CD14-positive monocyte (primary cell): ENCODE data around the gene C5. TPM values are rescaled to one million over a fixed set of nuclear protein-coding genes. Genes with fewer than 3 reads are reported as not detected.

Experiments used
- DNase-seq, 3 donors: peaks; one replicate each; pipeline ENCODE4 v3.0.0-alpha.2; 2011 to 2022
- H2AFZ ChIP-seq: 2 replicates; pipeline ENCODE4 v1.6.0; 2012; ENCODE audit warnings: mild to moderate bottlenecking, low read depth, low read length, inconsistent platforms; ENCODE audit not compliant: insufficient read depth, poor library complexity, severe bottlenecking
- H3K27ac ChIP-seq, 2 donors: 1 replicate in 1 of 2; 2 replicates in 1 of 2; pipeline ENCODE4 v1.5.1; 2012 to 2013; ENCODE audit warnings: low read length in 2 of 2, control low read depth in 1 of 2, inconsistent platforms in 1 of 2, low read depth in 1 of 2, mild to moderate bottlenecking in 1 of 2
- H3K27me3 ChIP-seq, 2 donors: one replicate each; pipeline versions ENCODE4 v1.6.0 to v1.6.1; 2011 to 2013; ENCODE audit warnings: low read length in 2 of 2; ENCODE audit not compliant: control insufficient read depth in 2 of 2, insufficient read depth in 2 of 2
- H3K36me3 ChIP-seq, 2 donors: replicated peaks in 1 of 2; 1 replicate in 1 of 2; 2 replicates in 1 of 2; pipeline versions ENCODE4 v1.5.1 to v1.6.1; 2012 to 2013; ENCODE audit warnings: low read length in 2 of 2, control low read depth in 1 of 2, inconsistent platforms in 1 of 2, mild to moderate bottlenecking in 1 of 2; ENCODE audit not compliant: insufficient read depth in 2 of 2, control insufficient read depth in 1 of 2
- H3K4me1 ChIP-seq, 2 donors: 1 replicate in 1 of 2; 2 replicates in 1 of 2; pipeline versions ENCODE4 v1.5.1 to v1.6.1; 2012 to 2013; ENCODE audit warnings: low read length in 2 of 2, control low read depth in 1 of 2, inconsistent platforms in 1 of 2, mild to moderate bottlenecking in 1 of 2, moderate library complexity in 1 of 2; ENCODE audit not compliant: insufficient read depth in 2 of 2, control insufficient read depth in 1 of 2
- H3K4me2 ChIP-seq: replicated peaks from 2 replicates; pipeline ENCODE3; 2012; ENCODE audit warnings: low read length, moderate library complexity, mild to moderate bottlenecking; ENCODE audit not compliant: poor library complexity, severe bottlenecking; ENCODE audit errors: extremely low read depth
- H3K4me3 ChIP-seq, 3 experiments: fragments of 200-600 bp in 1 of 3; sonication (generic) in 1 of 3; replicated peaks in 1 of 3; 1 replicate in 2 of 3; 2 replicates in 1 of 3; pipeline ENCODE4 v1.5.1; 2011 to 2013; ENCODE audit warnings: low read length in 3 of 3, mild to moderate bottlenecking in 3 of 3, control low read depth in 2 of 3, low read depth in 2 of 3, inconsistent platforms in 1 of 3, moderate library complexity in 1 of 3
- H3K79me2 ChIP-seq: 2 replicates; pipeline ENCODE4 v1.6.0; 2012; ENCODE audit warnings: mild to moderate bottlenecking, control low read depth, inconsistent platforms, low read length, moderate library complexity; ENCODE audit not compliant: insufficient read depth
- H3K9ac ChIP-seq: 2 replicates; pipeline ENCODE4 v1.6.0; 2017; ENCODE audit warnings: low read length, mild to moderate bottlenecking; ENCODE audit not compliant: insufficient read depth, poor library complexity, severe bottlenecking
- H3K9me3 ChIP-seq, 2 donors: replicated peaks in 1 of 2; 1 replicate in 1 of 2; 2 replicates in 1 of 2; pipeline versions ENCODE4 v1.5.1 to v1.6.1; 2012 to 2013; ENCODE audit warnings: low read length in 2 of 2, control low read depth in 1 of 2; ENCODE audit not compliant: control insufficient read depth in 1 of 2, insufficient read depth in 1 of 2
- H4K20me1 ChIP-seq: 2 replicates; pipeline ENCODE4 v1.6.0; 2012; ENCODE audit warnings: mild to moderate bottlenecking, low read length, control low read depth, moderate library complexity; ENCODE audit not compliant: insufficient read depth
- H3K27ac Mint-ChIP-seq, 7 donors: one replicate each; pipeline ENCODE4 v1.8.0; 2020; ENCODE audit warnings: mild to moderate bottlenecking in 7 of 7, mixed read lengths in 7 of 7, moderate library complexity in 6 of 7, inconsistent platforms in 2 of 7
- H3K27me3 Mint-ChIP-seq, 3 donors: one replicate each; pipeline ENCODE4 v1.8.0; 2021 to 2022; ENCODE audit warnings: low read depth in 3 of 3, mild to moderate bottlenecking in 3 of 3, mixed read lengths in 3 of 3, moderate library complexity in 3 of 3, inconsistent platforms in 1 of 3
- H3K36me3 Mint-ChIP-seq, 2 donors: one replicate each; pipeline ENCODE4 v1.8.0; 2020; ENCODE audit warnings: mixed read lengths in 2 of 2, inconsistent platforms in 1 of 2, mild to moderate bottlenecking in 1 of 2
- H3K4me1 Mint-ChIP-seq: one replicate; pipeline ENCODE4 v1.8.0; 2020; ENCODE audit warnings: mild to moderate bottlenecking, mixed read lengths
- H3K4me3 Mint-ChIP-seq, 2 donors: one replicate each; pipeline ENCODE4 v1.8.0; 2020; ENCODE audit warnings: mild to moderate bottlenecking in 2 of 2, mixed read lengths in 2 of 2, moderate library complexity in 1 of 2
- H3K9me3 Mint-ChIP-seq, 7 donors: one replicate each; pipeline ENCODE4 v1.8.0; 2020 to 2022; ENCODE audit warnings: mixed read lengths in 7 of 7, mild to moderate bottlenecking in 6 of 7, moderate library complexity in 6 of 7, inconsistent platforms in 2 of 7
- CTCF ChIP-seq: fragments of 200-600 bp; IDR thresholded peaks from one replicate; pipeline ENCODE4 v1.8.0; 2022; ENCODE audit warnings: antibody characterized with exemption, mild to moderate bottlenecking
- WGBS: methylation state at CpG from one replicate; pipeline ENCODE4 v1.1.5; 2013; ENCODE audit warnings: missing lambda C conversion rate; ENCODE audit not compliant: insufficient coverage; 5-methylcytosine and 5-hydroxymethylcytosine counted together
- intact Hi-C, 2 donors: fragments of 100-400 bp; cut with micrococcal nuclease; formaldehyde crosslinking; loops; one replicate each; pipeline versions ENCODE4 v1.15.0 to v1.15.1; 2023
- polyA plus RNA-seq, 3 donors: library from polyadenylated mRNA; depleted of rRNA in 1 of 3; unstranded in 2 of 3; stranded (reverse) in 1 of 3; fragments of 300-500 nt in 2 of 3; fragments of >200 nt in 1 of 3; fragmentation: Illumina TruSeq in 2 of 3; gene quantifications; 1 replicate in 2 of 3; 2 replicates in 1 of 3; pipeline ENCODE4 v1.2.3, GENCODE V29; 2012 to 2021

The C5 gene
- polyA plus RNA-seq, 3 donors = 0.66 to 3.5 (median 1.2) TPM

DNA sequence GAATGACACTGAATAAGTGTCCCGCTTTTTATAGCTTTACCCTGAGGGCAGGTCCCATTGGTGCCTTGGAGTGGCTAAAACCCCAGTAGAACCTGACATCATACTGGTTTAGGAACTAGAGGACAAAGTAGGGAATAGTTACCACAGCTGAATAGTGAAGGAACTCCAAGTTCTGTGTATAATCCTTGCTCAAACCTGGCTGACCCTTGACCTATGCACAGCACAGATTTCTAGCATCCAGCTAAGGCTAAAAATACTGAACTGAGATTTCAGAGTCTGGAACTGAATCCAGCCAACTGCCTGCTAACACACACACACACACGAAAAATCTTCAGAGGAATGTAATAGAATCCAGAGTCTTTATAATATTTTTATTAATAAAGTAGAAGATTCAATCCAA lies 50.8 kb downstream of the C5 start:
- no peak for TF ChIP-seq CTCF
- H3K4me1 ChIP-seq = peaks cover 0 to 4% of the 10 kb centered on the region in 2 donors
- H3K4me3 ChIP-seq = no peak overlapping the region
- DNase-seq = no peak
- Mint-ChIP-seq H3K4me1 (peaks cover 9% of the 10 kb centered on the region), H3K4me3 (no peak overlapping the region), H3K36me3 (peaks cover 16% of the 10 kb centered on the region in 2 donors), H3K9me3 (no peaks in the 10 kb centered on the region), H3K27me3 (no peaks in the 10 kb centered on the region), H3K27ac (no peak overlapping the region)
- no peaks in the 10 kb centered on the region for H4K20me1 ChIP-seq
- peaks cover 2 to 7% of the 10 kb centered on the region in 2 donors for H3K36me3 ChIP-seq
- H3K27me3 ChIP-seq = no peaks in the 10 kb centered on the region
- H3K4me2 ChIP-seq = no peak overlapping the region
- no peak overlapping the region for H3K27ac ChIP-seq
- 100% methylated on average over 1 of the region's 2 CpGs for WGBS
- H2AFZ ChIP-seq = no peak overlapping the region
- H3K9me3 ChIP-seq = no peaks in the 10 kb centered on the region
- H3K79me2 ChIP-seq = no peaks in the 10 kb centered on the region
- no peak overlapping the region for H3K9ac ChIP-seq
- intact Hi-C loops = no loop called here

- Histone ChIP-seq H3K4me2 (no peak overlapping the region), H3K9me3 (no peaks in the 10 kb centered on the region), H3K79me2 (no peaks in the 10 kb centered on the region), H3K36me3 (peaks cover 2 to 5% of the 10 kb centered on the region in 2 donors), H3K27me3 (no peaks in the 10 kb centered on the region), H4K20me1 (no peaks in the 10 kb centered on the region), H3K9ac (no peak overlapping the region), H2AFZ (no peak overlapping the region), H3K4me1 (peaks cover 0 to 4% of the 10 kb centered on the region in 2 donors), H3K27ac (no peak overlapping the region), H3K4me3 (no peak overlapping the region)
- Mint-ChIP-seq H3K27me3 (no peaks in the 10 kb centered on the region), H3K4me1 (peaks cover 9% of the 10 kb centered on the region), H3K4me3 (no peak overlapping the region), H3K27ac (no peak overlapping the region), H3K9me3 (peaks cover 0 to 2% (median 0%) of the 10 kb centered on the region in 7 donors), H3K36me3 (peaks cover 14 to 19% of the 10 kb centered on the region in 2 donors)
- TF ChIP-seq CTCF = no peak
- intact Hi-C loops = no loop called here
- no peak for DNase-seq
- no CpG with 5 or more reads among the region's 2 CpGs for WGBS
Measured at GRCh38 chr9:120998111-120998510, 52.0 kb downstream of the C5 start.
